ENCODE results near the gene ADAM15.
A peak's percentile ranks its signal among the peaks of the same experiment; 100 is the strongest.

The ADAM15 gene

GRCh38 chr1:155073377-155074242, 22.5 kb downstream of the ADAM15 start:
- no peak for DNase-seq (ENCODE audit: low read depth)

- DNase-seq (ENCODE audit: low read depth): no peak
These were observed 24.4 kb downstream of the ADAM15 start for GRCh38 chr1:155075535-155075934.

DNA sequence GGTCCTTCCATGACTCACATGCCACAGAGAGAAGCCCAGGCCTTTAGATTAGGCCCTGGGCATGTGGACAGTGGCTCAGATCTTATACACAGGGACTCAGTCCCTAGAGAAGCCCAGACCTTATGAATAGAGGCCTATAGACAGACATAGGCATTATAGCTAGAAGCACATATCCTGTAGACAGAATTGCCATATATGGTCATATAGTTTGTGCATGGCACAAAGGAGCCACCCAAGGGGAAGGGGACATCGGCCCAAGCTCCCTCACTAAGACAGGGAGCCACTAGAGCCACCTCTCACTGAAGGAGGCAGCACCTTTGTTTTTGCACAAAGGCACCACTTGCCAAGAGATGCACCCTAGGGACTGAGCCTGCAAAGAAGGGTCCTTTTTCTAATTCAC, 25.3 kb downstream of the ADAM15 start:
- no peak for DNase-seq (ENCODE audit: low read depth)

- DNase-seq (ENCODE audit: low read depth): no peak
These were observed 26.2 kb downstream of the ADAM15 start for GRCh38 chr1:155077346-155077745.

DNA sequence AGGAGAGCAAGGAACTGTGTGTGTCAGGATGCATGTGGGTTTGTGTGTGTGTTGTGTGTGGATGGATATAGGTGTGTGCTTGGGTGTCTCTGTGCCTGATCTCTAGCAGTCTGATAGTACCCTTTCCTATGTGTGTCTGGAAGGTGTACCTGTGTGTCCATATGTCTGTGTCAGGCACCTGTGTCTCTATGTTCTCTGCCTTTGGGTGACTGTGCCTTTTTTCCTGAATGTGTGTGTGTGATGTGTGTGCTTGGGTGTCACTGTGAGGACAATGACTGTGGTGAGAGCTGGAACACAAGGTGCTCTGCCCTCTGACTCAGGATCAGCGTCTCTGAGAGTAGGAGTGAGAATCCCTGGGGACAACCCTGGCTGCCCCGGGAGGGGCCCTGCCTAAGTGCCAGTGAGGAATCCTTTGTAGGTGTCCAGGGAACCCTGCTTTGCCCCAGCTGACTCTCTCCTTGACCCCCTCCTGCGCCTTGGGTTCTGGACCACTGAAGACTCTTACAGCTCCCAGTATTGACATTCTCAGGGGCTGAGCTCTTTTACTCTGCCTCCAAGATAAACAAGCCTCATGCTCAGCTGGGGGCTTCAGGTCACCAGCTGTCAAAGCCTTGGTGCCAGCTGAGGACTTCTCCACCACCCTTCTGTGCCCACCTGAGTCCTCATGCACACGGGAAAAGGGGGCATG, 26.8 kb downstream of the ADAM15 start:
- DNase-seq (ENCODE audit: low read depth): no peak

DNA sequence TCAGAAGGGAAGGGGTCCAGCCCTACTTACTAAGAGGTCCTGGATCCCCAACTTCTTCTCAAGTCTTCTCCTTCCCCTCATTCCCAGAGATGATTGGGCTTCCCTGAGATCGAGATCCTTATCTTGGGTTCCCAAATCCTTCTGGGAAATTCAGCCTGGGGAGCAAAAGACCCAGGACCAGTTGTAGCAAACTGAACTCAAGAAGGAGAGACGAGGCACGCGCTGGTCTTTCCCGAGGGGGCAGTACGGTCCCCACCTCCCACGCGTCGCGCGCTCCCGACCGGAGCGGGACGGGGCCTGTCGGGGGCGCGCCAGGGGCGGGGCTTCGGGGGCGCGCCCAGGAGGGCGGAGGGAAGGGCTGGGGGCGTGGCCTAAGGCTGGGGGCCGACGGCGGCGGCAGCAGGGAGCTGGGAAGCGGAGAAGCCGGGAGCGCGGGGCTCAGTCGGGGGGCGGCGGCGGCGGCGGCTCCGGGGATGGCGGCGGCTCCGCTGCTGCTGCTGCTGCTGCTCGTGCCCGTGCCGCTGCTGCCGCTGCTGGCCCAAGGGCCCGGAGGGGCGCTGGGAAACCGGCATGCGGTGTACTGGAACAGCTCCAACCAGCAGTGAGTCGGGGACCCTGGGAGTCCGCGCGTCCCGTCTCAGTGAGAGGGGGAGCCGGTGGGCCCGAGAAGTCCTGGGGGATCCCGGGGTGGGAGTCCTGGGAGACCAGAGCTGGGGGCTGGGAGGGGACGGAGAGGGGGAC, 27.5 kb downstream of the ADAM15 start, which contains the start of gene EFNA3:
Gene EFNA3 (plus strand): TSS at position 369 of the 741 bp plus-strand sequence. CDS start 105 bp downstream, at position 474.
- no peak for DNase-seq (ENCODE audit: low read depth)

DNA sequence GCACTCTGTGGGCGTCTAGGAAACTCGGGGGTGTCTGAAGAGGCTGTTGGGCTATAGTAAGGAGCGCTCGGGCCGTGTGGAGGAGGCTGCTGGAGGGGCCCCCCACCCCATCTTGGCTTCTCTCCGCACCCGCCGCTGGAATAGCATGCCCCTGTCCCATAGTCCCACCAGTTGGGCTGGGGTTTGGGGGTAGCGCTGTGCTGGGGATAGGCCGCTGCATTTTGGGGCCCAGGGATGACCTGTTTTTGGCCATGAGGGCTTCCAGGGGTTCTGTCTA, 28.0 kb downstream of the ADAM15 start:
- no peak for DNase-seq (ENCODE audit: low read depth)

GRCh38 chr1:155079487-155080311, 28.6 kb downstream of the ADAM15 start:
- DNase-seq (ENCODE audit: low read depth): no peak

- no peak for DNase-seq (ENCODE audit: low read depth)
These were observed 29.5 kb downstream of the ADAM15 start for GRCh38 chr1:155080312-155081228.

DNA sequence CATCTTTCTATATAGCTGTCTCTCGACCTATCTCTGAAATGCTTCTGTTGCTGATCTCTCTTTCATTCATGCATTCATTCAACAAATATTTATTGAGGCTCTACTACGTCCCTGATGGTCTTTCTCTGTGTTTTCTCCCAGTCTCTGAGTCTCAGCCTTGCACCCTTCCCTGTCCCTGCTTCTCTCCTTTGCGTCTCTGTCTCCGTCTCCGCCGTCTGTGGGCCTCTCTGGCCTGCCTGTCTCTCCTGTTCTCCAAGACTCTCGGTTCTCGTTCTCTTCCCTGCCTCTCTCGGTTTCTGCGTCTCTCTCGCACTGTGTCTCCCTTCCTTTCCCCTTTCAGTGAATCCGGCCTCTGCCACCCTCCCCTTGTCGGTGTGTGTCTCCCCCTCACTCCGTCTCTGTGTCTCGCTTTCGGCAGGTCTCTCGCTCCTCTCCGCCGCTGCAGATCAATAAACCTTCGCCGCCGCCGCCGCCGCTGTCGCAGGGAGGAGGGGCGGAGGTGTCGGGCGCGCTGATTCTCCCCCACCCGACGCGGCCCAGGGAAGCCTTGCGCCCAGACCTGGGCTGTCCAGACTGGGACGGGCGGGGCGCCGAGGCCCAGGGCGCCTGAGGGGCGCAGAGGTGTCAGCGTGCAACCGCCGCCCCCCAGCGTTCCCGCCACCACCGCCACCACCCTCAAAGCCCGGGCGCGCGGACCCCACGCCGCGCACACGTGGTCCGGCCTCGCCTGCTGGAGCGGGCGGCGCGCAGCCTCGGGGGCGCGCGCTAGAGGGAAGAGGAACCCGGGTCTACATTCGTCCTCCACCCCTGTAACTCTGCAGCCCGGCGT, 30.6 kb downstream of the ADAM15 start:
- DNase-seq (ENCODE audit: low read depth): no peak

GRCh38 chr1:155082301-155083051, 31.4 kb downstream of the ADAM15 start:
- DNase-seq (ENCODE audit: low read depth): no peak

DNA sequence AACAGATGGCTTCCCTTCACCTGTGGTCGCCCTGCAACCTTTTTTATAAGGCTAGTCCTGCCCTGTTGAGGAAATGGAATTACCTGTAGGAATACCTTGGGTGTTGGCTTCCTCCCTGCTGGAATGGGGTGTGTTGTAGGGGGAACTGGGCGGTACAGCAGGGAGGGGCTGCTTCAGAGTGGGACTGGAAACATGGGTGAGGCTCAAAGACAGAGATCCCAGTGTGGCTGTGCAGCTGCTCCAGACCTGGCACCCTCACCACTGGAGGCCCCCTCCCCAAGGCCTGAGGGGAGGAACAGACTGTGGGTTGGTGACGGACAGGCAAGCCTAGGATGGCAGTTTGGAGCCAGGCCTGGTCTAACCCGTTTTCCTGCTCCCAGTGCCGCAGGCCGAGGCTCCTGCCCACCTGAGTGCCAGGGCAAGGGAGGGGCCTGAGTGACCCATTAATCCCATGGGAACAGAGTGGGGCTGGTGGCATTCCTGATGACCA, 32.0 kb downstream of the ADAM15 start:
- no peak for DNase-seq (ENCODE audit: low read depth)

DNA sequence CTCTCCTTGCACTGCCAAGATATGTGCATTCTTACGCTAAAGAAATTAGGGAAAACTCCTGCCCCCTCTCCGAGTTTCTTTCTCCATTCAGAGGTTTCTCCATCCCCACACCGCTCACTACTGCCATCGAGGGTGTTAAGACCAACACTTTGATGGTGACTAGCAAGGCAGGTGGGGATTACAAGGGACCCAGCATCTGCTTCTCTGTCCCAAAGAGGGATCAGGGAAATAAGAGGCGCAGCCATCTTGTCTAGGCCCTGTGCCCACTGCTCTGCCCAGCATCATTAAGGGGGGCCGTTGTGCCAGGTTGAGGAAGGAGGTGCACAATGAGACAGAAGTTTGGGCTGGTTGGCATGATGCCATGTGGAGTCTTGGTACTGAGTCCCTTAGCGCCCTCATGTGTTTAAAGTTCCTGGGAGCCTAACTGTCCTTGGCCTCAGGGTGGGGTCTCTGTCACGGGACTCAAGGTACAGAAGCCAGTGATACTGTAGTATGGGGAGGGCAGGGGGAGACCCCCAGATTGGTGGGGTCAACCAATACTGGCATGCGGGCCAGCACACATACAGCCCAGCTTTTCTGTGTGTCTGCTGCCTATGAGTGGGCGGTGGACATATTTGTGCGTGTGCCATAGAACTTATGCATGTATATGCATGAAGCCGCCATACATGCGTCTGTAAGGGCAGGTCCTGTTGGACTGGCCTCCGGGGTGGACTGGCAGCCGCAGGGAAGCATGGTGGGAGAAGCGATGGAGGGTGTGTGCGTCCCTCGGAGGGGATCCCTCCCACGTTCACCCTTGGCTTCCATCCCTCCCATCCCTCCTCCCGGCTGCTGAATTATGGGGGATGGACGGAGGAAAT, 33.0 kb downstream of the ADAM15 start:
- no peak for DNase-seq (ENCODE audit: low read depth)

DNA sequence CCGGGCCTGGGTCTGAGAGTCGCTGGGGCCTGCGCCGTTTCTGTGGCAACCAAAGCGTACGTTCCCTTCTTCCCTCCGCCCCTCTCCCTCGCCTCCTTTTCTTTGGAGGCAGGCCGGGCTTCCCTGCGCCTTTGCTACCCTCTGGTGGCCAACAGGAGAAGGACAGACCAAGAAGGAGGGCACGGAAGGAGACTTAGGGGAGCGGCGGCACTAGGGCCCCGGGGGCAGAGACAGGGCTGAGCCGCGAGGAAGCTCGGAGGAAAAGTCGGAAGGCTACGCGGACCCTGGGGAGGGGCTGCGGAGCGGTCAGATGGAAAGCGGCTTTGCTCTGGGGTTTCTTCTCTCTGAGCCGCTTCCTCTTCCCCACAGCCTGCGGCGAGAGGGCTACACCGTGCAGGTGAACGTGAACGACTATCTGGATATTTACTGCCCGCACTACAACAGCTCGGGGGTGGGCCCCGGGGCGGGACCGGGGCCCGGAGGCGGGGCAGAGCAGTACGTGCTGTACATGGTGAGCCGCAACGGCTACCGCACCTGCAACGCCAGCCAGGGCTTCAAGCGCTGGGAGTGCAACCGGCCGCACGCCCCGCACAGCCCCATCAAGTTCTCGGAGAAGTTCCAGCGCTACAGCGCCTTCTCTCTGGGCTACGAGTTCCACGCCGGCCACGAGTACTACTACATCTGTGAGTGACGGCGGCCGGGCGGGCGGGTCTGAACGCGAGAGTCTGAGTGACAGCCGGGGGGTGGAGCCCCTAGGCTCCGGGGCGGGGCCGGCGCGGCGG, 33.8 kb downstream of the ADAM15 start:
- DNase-seq (ENCODE audit: low read depth): peak; percentile 60

DNA sequence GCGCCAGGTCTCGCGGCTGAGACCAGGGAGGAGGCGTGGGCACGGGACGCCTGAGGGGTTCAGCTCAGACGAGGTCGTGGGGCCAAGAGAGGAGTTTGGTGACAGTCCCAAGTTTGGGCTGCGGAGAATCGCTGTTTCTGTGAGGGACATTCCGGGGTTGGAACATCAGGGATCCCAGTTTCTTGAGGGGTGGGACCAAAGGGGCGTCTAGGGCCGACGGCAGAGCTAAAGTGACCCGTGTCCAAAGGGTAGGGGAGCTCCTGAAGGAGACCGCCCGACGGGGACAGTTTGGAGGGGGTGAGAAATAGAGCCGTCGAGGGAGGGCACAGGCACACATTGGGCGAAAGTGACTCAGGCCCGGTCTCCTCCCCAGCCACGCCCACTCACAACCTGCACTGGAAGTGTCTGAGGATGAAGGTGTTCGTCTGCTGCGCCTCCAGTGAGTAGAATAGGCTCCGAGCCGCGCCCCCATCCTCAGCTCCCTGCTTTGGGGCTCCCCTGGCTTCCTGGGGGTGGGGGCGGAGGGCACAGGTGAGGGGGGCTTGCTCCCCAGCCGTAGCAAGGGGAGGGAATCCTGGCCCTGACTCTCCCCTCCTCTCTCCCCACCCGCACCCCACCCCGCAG, 34.5 kb downstream of the ADAM15 start:
- DNase-seq (ENCODE audit: low read depth): no peak

- DNase-seq (ENCODE audit: low read depth): no peak
These were observed 35.1 kb downstream of the ADAM15 start for GRCh38 chr1:155086128-155086741.
